ENCODE measurements around the gene CYP27C1. TPM values are rescaled to one million over a fixed set of nuclear protein-coding genes. Genes with fewer than 3 reads are reported as not detected.

CYP27C1 gene
- total and polyA plus RNA-seq, 10 of the 15 experiments (the other 5 are each of a cell fraction or from before 2014, with no cell fraction given), result not detected

DNA sequence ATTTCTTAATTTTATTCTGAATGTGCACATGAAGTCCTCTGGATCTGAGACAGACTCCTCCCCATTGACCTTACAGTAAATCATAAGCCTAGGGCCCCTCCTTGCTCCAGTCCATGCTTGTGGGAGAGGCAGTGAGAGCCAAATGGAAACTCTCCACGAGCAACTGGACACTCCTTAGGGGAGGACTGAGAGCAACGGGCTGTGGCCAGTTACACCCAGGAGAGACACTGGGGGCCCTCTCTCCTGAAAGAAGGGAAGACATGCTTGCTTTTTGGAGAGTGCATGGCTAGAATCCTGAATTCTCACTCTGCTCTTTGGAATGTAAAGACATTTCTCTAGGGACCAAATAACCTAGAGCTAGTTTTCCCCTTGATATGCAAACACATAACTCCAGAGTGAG lies 64.2 kb downstream of the CYP27C1 start (continued):
- TF ChIP-seq BRCA1 (IDR thresholded peaks at IDR 0.05; ENCODE audit: low read depth, low read length) (no peak), CHD1 (IDR thresholded peaks at IDR 0.05; ENCODE audit: low read depth, low read length) (no peak), CEBPB (IDR thresholded peaks at IDR 0.05; ENCODE audit: borderline replicate concordance in 1 of 2, low read depth in 2 of 2, low read length in 2 of 2) (no peak)
- TF ChIP-seq, protein P1, sequence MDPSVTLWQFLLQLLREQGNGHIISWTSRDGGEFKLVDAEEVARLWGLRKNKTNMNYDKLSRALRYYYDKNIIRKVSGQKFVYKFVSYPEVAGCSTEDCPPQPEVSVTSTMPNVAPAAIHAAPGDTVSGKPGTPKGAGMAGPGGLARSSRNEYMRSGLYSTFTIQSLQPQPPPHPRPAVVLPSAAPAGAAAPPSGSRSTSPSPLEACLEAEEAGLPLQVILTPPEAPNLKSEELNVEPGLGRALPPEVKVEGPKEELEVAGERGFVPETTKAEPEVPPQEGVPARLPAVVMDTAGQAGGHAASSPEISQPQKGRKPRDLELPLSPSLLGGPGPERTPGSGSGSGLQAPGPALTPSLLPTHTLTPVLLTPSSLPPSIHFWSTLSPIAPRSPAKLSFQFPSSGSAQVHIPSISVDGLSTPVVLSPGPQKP (IDR thresholded peaks at IDR 0.05; ENCODE audit: low read depth, low read length), result no peak

DNA sequence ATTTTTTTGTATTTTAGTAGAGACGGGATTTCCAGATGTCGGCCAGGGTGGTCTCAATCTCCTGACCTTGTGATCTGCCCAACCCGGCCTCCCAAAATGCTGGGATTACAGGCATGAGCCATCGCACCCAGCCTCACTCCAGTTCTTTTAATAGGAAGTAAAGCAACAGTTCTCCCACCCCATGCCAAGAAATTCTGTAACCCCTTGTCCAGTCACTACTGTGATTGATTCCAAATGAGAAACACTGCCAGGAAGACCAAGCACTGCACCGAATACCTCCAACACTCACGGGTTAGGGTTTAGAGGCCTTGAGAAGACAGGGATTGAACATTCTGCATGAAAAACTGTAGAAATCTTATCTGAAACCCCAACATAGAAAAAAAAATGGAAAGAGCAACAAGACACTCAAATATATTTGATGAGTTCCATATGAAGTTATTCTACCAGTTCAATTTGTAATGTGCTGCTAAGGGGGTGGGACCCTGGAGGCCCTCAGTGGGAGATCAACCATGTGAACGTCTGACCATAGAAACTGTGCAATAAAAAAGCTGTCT lies 65.0 kb downstream of the CYP27C1 start:
- Histone ChIP-seq H3K4me1 (ENCODE audit: control insufficient read depth, insufficient read depth, low read length) (no peaks in the 10 kb centered on the region), H3K27ac (ENCODE audit: control insufficient read depth, insufficient read depth) (no peak overlapping the region), H4K20me1 (ENCODE audit: control insufficient read depth, insufficient read depth) (no peaks in the 10 kb centered on the region), H3K4me3 (no peak overlapping the region), H3K4me2 (ENCODE audit: control insufficient read depth, insufficient read depth) (no peak overlapping the region), H3K79me2 (ENCODE audit: control insufficient read depth, insufficient read depth, low read length) (no peaks in the 10 kb centered on the region), H3K36me3 (ENCODE audit: control insufficient read depth in 2 of 2, insufficient read depth in 2 of 2, low read length in 1 of 2) (no peaks in the 10 kb centered on the region), H3K9ac (ENCODE audit: control insufficient read depth, insufficient read depth, low read length) (no peak overlapping the region), H3K27me3 (replicated peaks in 1 of 2; ENCODE audit: control insufficient read depth in 2 of 2, insufficient read depth in 2 of 2, low read length in 1 of 2) (no peaks in the 10 kb centered on the region), H2AFZ (ENCODE audit: control insufficient read depth, low read depth, low read length) (no peak overlapping the region), H3K9me3 (replicated peaks; ENCODE audit: control insufficient read depth, insufficient read depth, low read length) (peaks cover 1% of the 10 kb centered on the region; the same call in 1 of the 3 replicates)
- no TSS peak for BruUV-seq (replicated peaks)
- TF ChIP-seq, protein P2, sequence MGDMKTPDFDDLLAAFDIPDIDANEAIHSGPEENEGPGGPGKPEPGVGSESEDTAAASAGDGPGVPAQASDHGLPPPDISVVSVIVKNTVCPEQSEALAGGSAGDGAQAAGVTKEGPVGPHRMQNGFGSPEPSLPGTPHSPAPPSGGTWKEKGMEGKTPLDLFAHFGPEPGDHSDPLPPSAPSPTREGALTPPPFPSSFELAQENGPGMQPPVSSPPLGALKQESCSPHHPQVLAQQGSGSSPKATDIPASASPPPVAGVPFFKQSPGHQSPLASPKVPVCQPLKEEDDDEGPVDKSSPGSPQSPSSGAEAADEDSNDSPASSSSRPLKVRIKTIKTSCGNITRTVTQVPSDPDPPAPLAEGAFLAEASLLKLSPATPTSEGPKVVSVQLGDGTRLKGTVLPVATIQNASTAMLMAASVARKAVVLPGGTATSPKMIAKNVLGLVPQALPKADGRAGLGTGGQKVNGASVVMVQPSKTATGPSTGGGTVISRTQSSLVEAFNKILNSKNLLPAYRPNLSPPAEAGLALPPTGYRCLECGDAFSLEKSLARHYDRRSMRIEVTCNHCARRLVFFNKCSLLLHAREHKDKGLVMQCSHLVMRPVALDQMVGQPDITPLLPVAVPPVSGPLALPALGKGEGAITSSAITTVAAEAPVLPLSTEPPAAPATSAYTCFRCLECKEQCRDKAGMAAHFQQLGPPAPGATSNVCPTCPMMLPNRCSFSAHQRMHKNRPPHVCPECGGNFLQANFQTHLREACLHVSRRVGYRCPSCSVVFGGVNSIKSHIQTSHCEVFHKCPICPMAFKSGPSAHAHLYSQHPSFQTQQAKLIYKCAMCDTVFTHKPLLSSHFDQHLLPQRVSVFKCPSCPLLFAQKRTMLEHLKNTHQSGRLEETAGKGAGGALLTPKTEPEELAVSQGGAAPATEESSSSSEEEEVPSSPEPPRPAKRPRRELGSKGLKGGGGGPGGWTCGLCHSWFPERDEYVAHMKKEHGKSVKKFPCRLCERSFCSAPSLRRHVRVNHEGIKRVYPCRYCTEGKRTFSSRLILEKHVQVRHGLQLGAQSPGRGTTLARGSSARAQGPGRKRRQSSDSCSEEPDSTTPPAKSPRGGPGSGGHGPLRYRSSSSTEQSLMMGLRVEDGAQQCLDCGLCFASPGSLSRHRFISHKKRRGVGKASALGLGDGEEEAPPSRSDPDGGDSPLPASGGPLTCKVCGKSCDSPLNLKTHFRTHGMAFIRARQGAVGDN (IDR thresholded peaks at IDR 0.05), result no peak
- TF ChIP-seq, protein P3, sequence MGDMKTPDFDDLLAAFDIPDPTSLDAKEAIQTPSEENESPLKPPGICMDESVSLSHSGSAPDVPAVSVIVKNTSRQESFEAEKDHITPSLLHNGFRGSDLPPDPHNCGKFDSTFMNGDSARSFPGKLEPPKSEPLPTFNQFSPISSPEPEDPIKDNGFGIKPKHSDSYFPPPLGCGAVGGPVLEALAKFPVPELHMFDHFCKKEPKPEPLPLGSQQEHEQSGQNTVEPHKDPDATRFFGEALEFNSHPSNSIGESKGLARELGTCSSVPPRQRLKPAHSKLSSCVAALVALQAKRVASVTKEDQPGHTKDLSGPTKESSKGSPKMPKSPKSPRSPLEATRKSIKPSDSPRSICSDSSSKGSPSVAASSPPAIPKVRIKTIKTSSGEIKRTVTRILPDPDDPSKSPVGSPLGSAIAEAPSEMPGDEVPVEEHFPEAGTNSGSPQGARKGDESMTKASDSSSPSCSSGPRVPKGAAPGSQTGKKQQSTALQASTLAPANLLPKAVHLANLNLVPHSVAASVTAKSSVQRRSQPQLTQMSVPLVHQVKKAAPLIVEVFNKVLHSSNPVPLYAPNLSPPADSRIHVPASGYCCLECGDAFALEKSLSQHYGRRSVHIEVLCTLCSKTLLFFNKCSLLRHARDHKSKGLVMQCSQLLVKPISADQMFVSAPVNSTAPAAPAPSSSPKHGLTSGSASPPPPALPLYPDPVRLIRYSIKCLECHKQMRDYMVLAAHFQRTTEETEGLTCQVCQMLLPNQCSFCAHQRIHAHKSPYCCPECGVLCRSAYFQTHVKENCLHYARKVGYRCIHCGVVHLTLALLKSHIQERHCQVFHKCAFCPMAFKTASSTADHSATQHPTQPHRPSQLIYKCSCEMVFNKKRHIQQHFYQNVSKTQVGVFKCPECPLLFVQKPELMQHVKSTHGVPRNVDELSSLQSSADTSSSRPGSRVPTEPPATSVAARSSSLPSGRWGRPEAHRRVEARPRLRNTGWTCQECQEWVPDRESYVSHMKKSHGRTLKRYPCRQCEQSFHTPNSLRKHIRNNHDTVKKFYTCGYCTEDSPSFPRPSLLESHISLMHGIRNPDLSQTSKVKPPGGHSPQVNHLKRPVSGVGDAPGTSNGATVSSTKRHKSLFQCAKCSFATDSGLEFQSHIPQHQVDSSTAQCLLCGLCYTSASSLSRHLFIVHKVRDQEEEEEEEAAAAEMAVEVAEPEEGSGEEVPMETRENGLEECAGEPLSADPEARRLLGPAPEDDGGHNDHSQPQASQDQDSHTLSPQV (IDR thresholded peaks at IDR 0.05), result no peak
- TF ChIP-seq EZH2 (IDR thresholded peaks at IDR 0.05; ENCODE audit: borderline replicate concordance, control insufficient read depth, low read depth, low read length) (no peak), CBFB (IDR thresholded peaks at IDR 0.05; ENCODE audit: low read depth) (no peak)
- ATAC-seq (no peak), DNase-seq (ENCODE audit: low read depth, low spot score) (no peak), FAIRE-seq (no peak)
- RAD21 ChIA-PET (ENCODE audit: unreplicated experiment), result no interaction called here
- CTCF ChIA-PET, result interaction anchor here (0.7 kb wide), 1 partner anchor 87 kb away, joined by 3 read pairs; no protein-coding TSS in a partner anchor
- POLR2A ChIA-PET, result interaction anchor here (0.7 kb wide), 1 partner anchor 117 kb away, joined by 6 read pairs; no protein-coding TSS in a partner anchor
- intact Hi-C loops (cut with micrococcal nuclease; ENCODE audit: unreplicated experiment), result loop anchor here (5.0 kb wide), 1 partner anchor 88 kb away; no protein-coding TSS in a partner anchor
- WGBS (ENCODE audit: insufficient coverage, insufficient replicate concordance, low lambda C conversion rate, missing lambda C conversion rate), result 55% methylated on average over 7 of the region's 7 CpGs
- in situ Hi-C loops (cut with MboI), result no loop called here
- SMC1A ChIA-PET (ENCODE audit: uncharacterized antibody, unreplicated experiment), result interaction anchor here (1.0 kb wide), 1 partner anchor 19 kb away, joined by 3 read pairs; no protein-coding TSS in a partner anchor
